ENCODE data around the gene ARID3B. TPM values are rescaled to one million over a fixed set of nuclear protein-coding genes. Genes with fewer than 3 reads are reported as not detected.
A peak's percentile ranks its signal among the peaks of the same experiment; 100 is the strongest.

ARID3B gene
- total RNA-seq, 1 donor from 2014 or later = 2.5 TPM

DNA sequence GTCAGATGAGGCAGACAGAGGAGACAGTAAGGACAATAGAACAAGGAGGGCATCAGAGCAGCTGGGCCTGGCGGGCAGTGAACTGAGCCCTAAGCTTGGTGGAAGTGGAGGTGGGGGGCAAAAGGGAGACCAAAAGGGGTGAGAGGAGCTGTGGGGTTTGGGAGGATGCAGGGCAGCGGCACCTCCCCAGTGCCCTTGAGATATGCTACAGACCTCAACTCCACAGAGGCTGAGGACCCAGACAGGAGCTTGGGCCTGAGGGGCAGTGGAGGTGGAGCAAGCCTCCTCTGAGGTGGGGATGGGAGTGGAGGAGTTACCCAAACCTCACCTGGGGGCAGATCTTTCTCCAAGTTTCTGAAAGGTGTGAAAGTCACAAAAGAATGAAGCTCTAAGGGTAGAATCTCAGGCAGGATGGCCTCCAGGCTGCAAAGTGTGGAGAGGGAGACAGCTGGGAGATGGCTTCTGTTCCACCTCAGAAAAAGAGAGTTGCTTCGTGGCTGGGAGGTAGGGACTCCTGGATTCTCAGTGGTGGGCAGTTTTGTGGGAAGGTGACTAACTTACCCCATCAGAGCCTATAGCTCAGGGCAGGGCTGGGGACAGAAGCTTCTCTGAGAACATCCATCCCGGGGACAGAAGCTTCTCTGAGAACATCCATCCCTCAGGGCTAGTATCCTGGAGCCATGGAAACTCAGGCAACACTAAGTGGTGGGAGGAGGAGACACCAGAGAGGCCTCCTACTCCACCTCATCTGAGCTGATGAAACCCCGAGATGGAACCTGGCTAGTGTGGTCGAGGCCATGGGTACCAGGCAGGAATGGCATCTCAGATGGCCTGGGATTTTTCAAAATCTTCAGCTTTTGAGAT lies 72.3 kb downstream of the ARID3B start:
- Mint-ChIP-seq H3K27ac (ENCODE audit: unreplicated experiment) (no peak overlapping the region), H3K27me3 (ENCODE audit: low read depth) (peaks cover 8% of the 10 kb centered on the region), H3K4me1 (ENCODE audit: low read depth) (peaks cover 21% of the 10 kb centered on the region), H3K4me3 (ENCODE audit: unreplicated experiment) (no peak overlapping the region), H3K9me3 (ENCODE audit: low read depth) (no peaks in the 10 kb centered on the region), H3K36me3 (ENCODE audit: low read depth) (no peaks in the 10 kb centered on the region)
- DNase-seq (ENCODE audit: low spot score) = no peak
- TF ChIP-seq, protein P1, sequence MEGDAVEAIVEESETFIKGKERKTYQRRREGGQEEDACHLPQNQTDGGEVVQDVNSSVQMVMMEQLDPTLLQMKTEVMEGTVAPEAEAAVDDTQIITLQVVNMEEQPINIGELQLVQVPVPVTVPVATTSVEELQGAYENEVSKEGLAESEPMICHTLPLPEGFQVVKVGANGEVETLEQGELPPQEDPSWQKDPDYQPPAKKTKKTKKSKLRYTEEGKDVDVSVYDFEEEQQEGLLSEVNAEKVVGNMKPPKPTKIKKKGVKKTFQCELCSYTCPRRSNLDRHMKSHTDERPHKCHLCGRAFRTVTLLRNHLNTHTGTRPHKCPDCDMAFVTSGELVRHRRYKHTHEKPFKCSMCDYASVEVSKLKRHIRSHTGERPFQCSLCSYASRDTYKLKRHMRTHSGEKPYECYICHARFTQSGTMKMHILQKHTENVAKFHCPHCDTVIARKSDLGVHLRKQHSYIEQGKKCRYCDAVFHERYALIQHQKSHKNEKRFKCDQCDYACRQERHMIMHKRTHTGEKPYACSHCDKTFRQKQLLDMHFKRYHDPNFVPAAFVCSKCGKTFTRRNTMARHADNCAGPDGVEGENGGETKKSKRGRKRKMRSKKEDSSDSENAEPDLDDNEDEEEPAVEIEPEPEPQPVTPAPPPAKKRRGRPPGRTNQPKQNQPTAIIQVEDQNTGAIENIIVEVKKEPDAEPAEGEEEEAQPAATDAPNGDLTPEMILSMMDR (IDR thresholded peaks at IDR 0.05) = no peak

GRCh38 chr15:74613953-74614743 lies 73.1 kb downstream of the ARID3B start:
- TF ChIP-seq, protein P1 (IDR thresholded peaks at IDR 0.05) = no peak
- Mint-ChIP-seq H3K4me3 (ENCODE audit: unreplicated experiment) (peak overlapping the region; percentile 55), H3K27me3 (ENCODE audit: low read depth) (peaks cover 3% of the 10 kb centered on the region), H3K27ac (ENCODE audit: unreplicated experiment) (no peak overlapping the region), H3K4me1 (ENCODE audit: low read depth) (peaks cover 24% of the 10 kb centered on the region), H3K36me3 (ENCODE audit: low read depth) (no peaks in the 10 kb centered on the region), H3K9me3 (ENCODE audit: low read depth) (no peaks in the 10 kb centered on the region)
- no peak for DNase-seq (ENCODE audit: low spot score)

DNA sequence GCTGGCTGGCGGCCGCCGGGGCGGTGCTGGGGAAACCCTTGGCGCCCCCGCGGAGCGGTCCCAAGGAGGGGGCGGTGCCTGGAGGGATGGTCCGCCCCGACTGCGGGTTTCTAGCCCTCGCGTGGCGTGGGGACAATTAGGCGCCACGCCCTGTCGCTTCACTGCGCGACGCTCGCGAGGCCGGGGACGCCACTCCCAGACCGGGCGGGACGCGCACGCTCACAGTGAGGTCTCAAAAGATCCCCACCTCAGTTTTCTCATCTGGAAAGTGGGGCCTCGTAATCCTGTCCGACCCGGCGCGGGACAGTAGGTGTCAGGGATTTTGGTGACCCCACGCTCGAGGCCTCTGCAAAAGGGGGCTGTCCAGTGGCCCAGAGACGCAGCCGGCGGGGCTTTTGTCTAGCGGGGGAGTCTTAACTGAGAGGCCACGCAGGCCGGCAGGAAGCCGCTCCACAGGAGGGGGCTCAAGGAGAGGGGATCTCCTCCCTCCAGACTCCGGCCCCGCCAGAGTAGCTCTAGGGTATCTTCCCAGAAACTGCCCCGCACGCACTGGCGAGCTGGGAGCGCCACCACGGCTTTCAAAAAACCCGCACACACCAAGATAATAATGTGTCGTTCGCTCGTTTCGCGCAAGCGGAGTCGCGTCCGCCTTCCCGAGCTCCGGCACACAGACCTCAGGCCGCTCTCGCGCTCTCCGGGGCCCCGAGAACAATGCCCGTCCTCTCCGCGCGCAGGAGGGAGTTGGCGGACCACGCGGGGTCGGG lies 73.9 kb downstream of the ARID3B start:
- no peaks in the 10 kb centered on the region for H3K9me3 Mint-ChIP-seq (ENCODE audit: low read depth)
- H3K27me3 Mint-ChIP-seq (ENCODE audit: low read depth) = no peaks in the 10 kb centered on the region
- H3K4me3 Mint-ChIP-seq (ENCODE audit: unreplicated experiment) = peak overlapping the region; percentile 92
- H3K36me3 Mint-ChIP-seq (ENCODE audit: low read depth) = peaks cover 3% of the 10 kb centered on the region
- peak overlapping the region; percentile 90 for H3K27ac Mint-ChIP-seq (ENCODE audit: unreplicated experiment)
- TF ChIP-seq, protein P1 (IDR thresholded peaks at IDR 0.05) = no peak
- H3K4me1 Mint-ChIP-seq (ENCODE audit: low read depth) = peaks cover 24% of the 10 kb centered on the region
- no peak for DNase-seq (ENCODE audit: low spot score)

- Mint-ChIP-seq H3K4me3 (ENCODE audit: unreplicated experiment) (peak within 1 kb of the TSS; percentile 92), H3K9me3 (ENCODE audit: low read depth) (no peaks in the 10 kb centered on the region), H3K27ac (ENCODE audit: unreplicated experiment) (peak within 1 kb of the TSS; percentile 90), H3K36me3 (ENCODE audit: low read depth) (peaks cover 3% of the 10 kb centered on the region), H3K4me1 (ENCODE audit: low read depth) (peaks cover 24% of the 10 kb centered on the region), H3K27me3 (ENCODE audit: low read depth) (no peaks in the 10 kb centered on the region)
- no peak for DNase-seq (ENCODE audit: low spot score)
- TF ChIP-seq, protein P1 (IDR thresholded peaks at IDR 0.05) = no peak
Observed at GRCh38 chr15:74615508-74616365, 74.7 kb downstream of the ARID3B start, which contains the start of gene CLK3. Gene CLK3 (plus strand): TSS chr15:74615836. CDS start chr15:74619197, 3,361 bp downstream.

Measured in chondrocyte (in vitro differentiated cells).